ENCODE data around the gene CACNA1D.

GRCh38 chr3:53585049-53585448, 90.6 kb downstream of the CACNA1D start:
- no peak for TF ChIP-seq GATA2 (IDR thresholded peaks at IDR 0.05; ENCODE audit: low read depth, low read length)
- TF ChIP-seq GATA3 (IDR thresholded peaks at IDR 0.05; ENCODE audit: low read depth, low read length), result no peak

Measured in SH-SY5Y (cell line).